Measurements from ENCODE around the gene RBP5. TPM values are rescaled to one million over a fixed set of nuclear protein-coding genes. Genes with fewer than 3 reads are reported as not detected.

RBP5 gene
- 1 to 10 TPM in 1 of 4 donors, under 1 TPM in 1, not detected in 2; 0.53 to 1.3 TPM for total RNA-seq

- intact Hi-C loops (cut with DNase I) = no loop called here
- no peaks in the 10 kb centered on the region for H3K9me3 ChIP-seq
- no peak for DNase-seq
- peak within 1 kb of the TSS; percentile 37 to 80 (median 66) for H3K4me3 ChIP-seq
- peaks cover 0 to 12% (median 0%) of the 10 kb centered on the region in 4 donors for H3K27me3 ChIP-seq
- H3K36me3 ChIP-seq = peaks cover 0 to 5% (median 0%) of the 10 kb centered on the region in 3 donors
- TF ChIP-seq CTCF (IDR thresholded peaks at IDR 0.05) = no peak
- no peak for TF ChIP-seq POLR2A (IDR thresholded peaks at IDR 0.05)
- peak within 1 kb of the TSS; percentile 45 to 90 (median 85) for H3K27ac ChIP-seq
- 43 to 70% methylated on average over 6 of the region's 7 CpGs for WGBS, 2 donors
- H3K4me1 ChIP-seq = peaks cover 9 to 40% (median 24%) of the 10 kb centered on the region in 3 donors
Measured at GRCh38 chr12:7128681-7129286, at the start of gene RBP5. Gene RBP5 (minus strand): TSS chr12:7128889. CDS start chr12:7128775, 114 bp downstream.

- no peak for TF ChIP-seq CTCF (IDR thresholded peaks at IDR 0.05)
- no peak for TF ChIP-seq POLR2A (IDR thresholded peaks at IDR 0.05)
- WGBS, 2 donors = 70 to 95% methylated on average over 2 of the region's 2 CpGs
Measured at GRCh38 chr12:7178481-7178880, 49.8 kb upstream of the RBP5 start.

GRCh38 chr12:7176595-7176994, 47.9 kb upstream of the RBP5 start:
- H3K36me3 ChIP-seq = no peaks in the 10 kb centered on the region
- WGBS, 2 donors = 45 to 56% methylated on average over 2 of the region's 2 CpGs
- peaks cover 0 to 5% (median 0%) of the 10 kb centered on the region in 3 donors for H3K9me3 ChIP-seq
- no peak overlapping the region for H3K27ac ChIP-seq
- peaks cover 0 to 49% (median 0%) of the 10 kb centered on the region in 4 donors for H3K27me3 ChIP-seq
- no peak overlapping the region for H3K4me3 ChIP-seq
- no peaks in the 10 kb centered on the region for H3K4me1 ChIP-seq
- no peak for TF ChIP-seq POLR2A (IDR thresholded peaks at IDR 0.05)
- no peak for TF ChIP-seq CTCF (IDR thresholded peaks at IDR 0.05)
- intact Hi-C loops (cut with DNase I) = no loop called here
- no peak for DNase-seq

More at GRCh38 chr12:7178481-7178880, 49.8 kb upstream of the RBP5 start:
- Histone ChIP-seq H3K27me3 (peaks cover 0 to 49% (median 0%) of the 10 kb centered on the region in 4 donors), H3K4me3 (no peak overlapping the region), H3K27ac (no peak overlapping the region), H3K36me3 (no peaks in the 10 kb centered on the region), H3K4me1 (no peaks in the 10 kb centered on the region), H3K9me3 (no peaks in the 10 kb centered on the region)
- intact Hi-C loops (cut with DNase I) = no loop called here
- no peak for DNase-seq

GRCh38 chr12:7175493-7175892, 46.8 kb upstream of the RBP5 start:
- DNase-seq = no peak
- H3K4me1 ChIP-seq = no peaks in the 10 kb centered on the region
- peaks cover 0 to 50% (median 0%) of the 10 kb centered on the region in 4 donors for H3K27me3 ChIP-seq
- no peaks in the 10 kb centered on the region for H3K36me3 ChIP-seq
- H3K27ac ChIP-seq = no peak overlapping the region
- intact Hi-C loops (cut with DNase I) = no loop called here
- TF ChIP-seq POLR2A (IDR thresholded peaks at IDR 0.05) = no peak
- no peak for TF ChIP-seq CTCF (IDR thresholded peaks at IDR 0.05)
- no peak overlapping the region for H3K4me3 ChIP-seq
- peaks cover 0 to 13% (median 0%) of the 10 kb centered on the region in 3 donors for H3K9me3 ChIP-seq

- H3K4me1 ChIP-seq = no peaks in the 10 kb centered on the region
- H3K9me3 ChIP-seq = peaks cover 0 to 33% (median 14%) of the 10 kb centered on the region in 3 donors
- no peak overlapping the region for H3K27ac ChIP-seq
- peaks cover 0 to 35% (median 0%) of the 10 kb centered on the region in 4 donors for H3K27me3 ChIP-seq
- WGBS, 2 donors = 47 to 61% methylated on average over 1 of the region's 1 CpG
- TF ChIP-seq POLR2A (IDR thresholded peaks at IDR 0.05) = no peak
- TF ChIP-seq CTCF (IDR thresholded peaks at IDR 0.05) = no peak
- intact Hi-C loops (cut with DNase I) = no loop called here
- H3K36me3 ChIP-seq = no peaks in the 10 kb centered on the region
- no peak for DNase-seq
- no peak overlapping the region for H3K4me3 ChIP-seq
Measured at GRCh38 chr12:7171854-7172253, 43.2 kb upstream of the RBP5 start.
